ENCODE measurements around the gene CARS2. TPM values are rescaled to one million over a fixed set of nuclear protein-coding genes. Genes with fewer than 3 reads are reported as not detected.

Gene CARS2
- total RNA-seq, 2 experiments from 2014 or later = 58.9 to 69.5 TPM

- Mint-ChIP-seq H3K9me3 (no peaks in the 10 kb centered on the region), H3K4me3 (no peak overlapping the region), H3K4me1 (peaks cover 6% of the 10 kb centered on the region), H3K27me3 (no peaks in the 10 kb centered on the region), H3K27ac (no peak overlapping the region), H3K36me3 (ENCODE audit: low read depth) (peaks cover 19% of the 10 kb centered on the region)
- no peak for DNase-seq
- CTCF ChIA-PET = no interaction called here
- POLR2A ChIA-PET = no interaction called here
Observed at GRCh38 chr13:110643768-110644421, 62.0 kb downstream of the CARS2 start.

- no peak for DNase-seq
- H3K4me1 Mint-ChIP-seq = peaks cover 6% of the 10 kb centered on the region
- peaks cover 21% of the 10 kb centered on the region for H3K36me3 Mint-ChIP-seq (ENCODE audit: low read depth)
- H3K27ac Mint-ChIP-seq = no peak overlapping the region
- no peaks in the 10 kb centered on the region for H3K9me3 Mint-ChIP-seq
- H3K27me3 Mint-ChIP-seq = no peaks in the 10 kb centered on the region
- CTCF ChIA-PET = no interaction called here
- H3K4me3 Mint-ChIP-seq = no peak overlapping the region
- POLR2A ChIA-PET = no interaction called here
Observed at GRCh38 chr13:110643324-110643723, 62.6 kb downstream of the CARS2 start.

GRCh38 chr13:110642291-110642981 is 63.5 kb downstream of the CARS2 start:
- no peak for DNase-seq
- CTCF ChIA-PET = no interaction called here
- H3K27ac Mint-ChIP-seq = no peak overlapping the region
- no peaks in the 10 kb centered on the region for H3K9me3 Mint-ChIP-seq
- peaks cover 22% of the 10 kb centered on the region for H3K36me3 Mint-ChIP-seq (ENCODE audit: low read depth)
- peaks cover 6% of the 10 kb centered on the region for H3K4me1 Mint-ChIP-seq
- POLR2A ChIA-PET = no interaction called here
- no peaks in the 10 kb centered on the region for H3K27me3 Mint-ChIP-seq
- no peak overlapping the region for H3K4me3 Mint-ChIP-seq

GRCh38 chr13:110641055-110642015 is 64.6 kb downstream of the CARS2 start:
- Mint-ChIP-seq H3K27ac (no peak overlapping the region), H3K36me3 (ENCODE audit: low read depth) (peaks cover 29% of the 10 kb centered on the region)

DNA sequence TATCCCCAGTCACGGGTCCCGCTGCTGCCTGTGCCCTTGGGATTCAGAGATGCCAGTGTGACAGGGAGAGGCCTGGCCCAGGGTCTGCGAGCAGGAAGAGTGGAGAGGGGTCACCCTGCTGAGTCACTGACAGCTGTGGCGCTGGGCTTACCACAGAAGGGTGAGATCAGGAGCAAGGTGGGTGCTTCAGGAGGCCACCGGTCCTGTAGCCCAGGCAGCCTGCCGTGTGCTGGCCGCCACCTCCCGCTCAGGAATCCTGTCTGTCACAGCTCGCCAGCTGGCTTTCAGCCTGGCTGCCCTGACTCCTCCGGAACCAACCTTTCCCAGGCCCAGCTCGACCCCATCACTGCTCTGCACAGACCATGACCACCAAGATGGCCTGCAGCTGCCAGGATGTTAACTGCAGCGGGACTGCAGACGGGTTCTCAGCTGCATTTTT is 65.3 kb downstream of the CARS2 start:
- Mint-ChIP-seq H3K36me3 (ENCODE audit: low read depth) (peaks cover 31% of the 10 kb centered on the region), H3K27me3 (no peaks in the 10 kb centered on the region), H3K4me1 (peaks cover 6% of the 10 kb centered on the region), H3K27ac (peak overlapping the region; percentile 25), H3K4me3 (no peak overlapping the region), H3K9me3 (no peaks in the 10 kb centered on the region)
- no peak for DNase-seq
- CTCF ChIA-PET = no interaction called here
- POLR2A ChIA-PET = no interaction called here

More at GRCh38 chr13:110641055-110642015, 64.6 kb downstream of the CARS2 start:
- ChIA-PET CTCF (no interaction called here), POLR2A (no interaction called here)
- H3K9me3 Mint-ChIP-seq = no peaks in the 10 kb centered on the region
- H3K4me1 Mint-ChIP-seq = peaks cover 6% of the 10 kb centered on the region
- H3K4me3 Mint-ChIP-seq = no peak overlapping the region
- no peak for DNase-seq
- H3K27me3 Mint-ChIP-seq = no peaks in the 10 kb centered on the region

- ChIA-PET CTCF (no interaction called here), POLR2A (no interaction called here)
- DNase-seq = no peak
- H3K27me3 Mint-ChIP-seq = no peaks in the 10 kb centered on the region
- no peaks in the 10 kb centered on the region for H3K9me3 Mint-ChIP-seq
- H3K4me1 Mint-ChIP-seq = peaks cover 6% of the 10 kb centered on the region
- H3K36me3 Mint-ChIP-seq (ENCODE audit: low read depth) = peaks cover 34% of the 10 kb centered on the region
- no peak overlapping the region for H3K27ac Mint-ChIP-seq
- H3K4me3 Mint-ChIP-seq = no peak overlapping the region
Observed at GRCh38 chr13:110639935-110640334, 66.0 kb downstream of the CARS2 start.

- Mint-ChIP-seq H3K9me3 (no peaks in the 10 kb centered on the region), H3K36me3 (ENCODE audit: low read depth) (peaks cover 39% of the 10 kb centered on the region), H3K27ac (no peak overlapping the region), H3K27me3 (no peaks in the 10 kb centered on the region), H3K4me3 (no peak overlapping the region), H3K4me1 (no peaks in the 10 kb centered on the region)
- CTCF ChIA-PET = no interaction called here
- DNase-seq = no peak
- POLR2A ChIA-PET = no interaction called here
Observed at GRCh38 chr13:110638814-110639806, 66.8 kb downstream of the CARS2 start.

DNA sequence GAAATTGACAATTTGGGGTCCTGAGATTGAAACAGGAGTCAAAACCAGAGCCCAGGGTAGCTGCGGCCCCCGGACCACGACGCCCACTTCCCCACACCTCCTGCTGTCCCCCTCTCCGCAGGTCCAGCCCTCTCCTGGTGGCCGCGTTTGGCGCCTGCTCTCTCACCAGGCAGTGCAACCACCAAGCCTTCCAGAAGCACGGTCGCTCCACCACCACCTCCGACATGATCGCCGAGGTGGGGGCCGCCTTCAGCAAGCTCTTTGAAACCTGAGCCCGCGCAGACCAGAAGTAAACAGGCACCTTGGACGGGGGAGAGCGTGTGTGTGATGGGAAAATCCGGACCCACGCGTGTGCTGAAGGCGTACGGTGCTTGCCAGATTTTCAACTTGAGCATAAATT is 67.7 kb downstream of the CARS2 start:
- ChIA-PET CTCF (no interaction called here), POLR2A (no interaction called here)
- Mint-ChIP-seq H3K27me3 (no peaks in the 10 kb centered on the region), H3K9me3 (no peaks in the 10 kb centered on the region), H3K27ac (no peak overlapping the region), H3K4me1 (no peaks in the 10 kb centered on the region), H3K36me3 (ENCODE audit: low read depth) (peaks cover 35% of the 10 kb centered on the region), H3K4me3 (no peak overlapping the region)
- DNase-seq = no peak

GRCh38 chr13:110637747-110638146 is 68.2 kb downstream of the CARS2 start:
- CTCF ChIA-PET = interaction anchor here (1.1 kb wide), 1 partner anchor 8 kb away, joined by 4 read pairs; no protein-coding TSS in a partner anchor
- Mint-ChIP-seq H3K4me3 (no peak overlapping the region), H3K9me3 (no peaks in the 10 kb centered on the region), H3K27ac (no peak overlapping the region), H3K27me3 (no peaks in the 10 kb centered on the region), H3K36me3 (ENCODE audit: low read depth) (peaks cover 34% of the 10 kb centered on the region), H3K4me1 (no peaks in the 10 kb centered on the region)
- DNase-seq = no peak
- POLR2A ChIA-PET = no interaction called here

DNA sequence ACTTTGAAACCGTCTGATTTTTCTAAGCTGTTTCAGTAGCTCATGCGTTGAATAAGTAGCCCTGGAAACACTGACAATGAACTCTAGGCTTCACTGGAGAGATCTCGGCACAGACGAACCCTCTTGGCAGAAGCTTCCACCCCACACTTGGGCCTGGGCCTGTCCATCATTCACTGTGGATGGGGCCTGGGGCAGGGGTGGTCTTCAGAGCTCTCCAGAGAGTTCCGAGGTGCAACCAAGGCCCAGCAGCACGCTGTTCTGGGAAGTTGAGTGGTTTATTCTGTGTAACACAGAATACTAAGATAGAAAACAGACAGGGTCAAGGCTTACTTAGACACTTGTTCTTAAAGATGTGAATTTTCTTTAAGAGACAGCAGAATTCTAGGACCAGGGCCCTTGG is 68.6 kb downstream of the CARS2 start:
- Mint-ChIP-seq H3K9me3 (no peaks in the 10 kb centered on the region), H3K27ac (no peak overlapping the region), H3K4me1 (no peaks in the 10 kb centered on the region), H3K4me3 (no peak overlapping the region), H3K27me3 (no peaks in the 10 kb centered on the region), H3K36me3 (ENCODE audit: low read depth) (peaks cover 36% of the 10 kb centered on the region)
- DNase-seq = no peak
- CTCF ChIA-PET = interaction anchor here (1.1 kb wide), 1 partner anchor 8 kb away, joined by 4 read pairs; no protein-coding TSS in a partner anchor
- POLR2A ChIA-PET = no interaction called here

- Mint-ChIP-seq H3K27ac (no peak overlapping the region), H3K4me1 (no peaks in the 10 kb centered on the region), H3K27me3 (no peaks in the 10 kb centered on the region), H3K4me3 (no peak overlapping the region), H3K36me3 (ENCODE audit: low read depth) (peaks cover 40% of the 10 kb centered on the region), H3K9me3 (no peaks in the 10 kb centered on the region)
- DNase-seq = no peak
- CTCF ChIA-PET = interaction anchor here (1.1 to 1.3 kb wide), 2 partner anchors 9 to 414 kb away, joined by 3 to 4 read pairs; no protein-coding TSS in a partner anchor
- POLR2A ChIA-PET = no interaction called here
Observed at GRCh38 chr13:110636701-110637201, 69.2 kb downstream of the CARS2 start.

DNA sequence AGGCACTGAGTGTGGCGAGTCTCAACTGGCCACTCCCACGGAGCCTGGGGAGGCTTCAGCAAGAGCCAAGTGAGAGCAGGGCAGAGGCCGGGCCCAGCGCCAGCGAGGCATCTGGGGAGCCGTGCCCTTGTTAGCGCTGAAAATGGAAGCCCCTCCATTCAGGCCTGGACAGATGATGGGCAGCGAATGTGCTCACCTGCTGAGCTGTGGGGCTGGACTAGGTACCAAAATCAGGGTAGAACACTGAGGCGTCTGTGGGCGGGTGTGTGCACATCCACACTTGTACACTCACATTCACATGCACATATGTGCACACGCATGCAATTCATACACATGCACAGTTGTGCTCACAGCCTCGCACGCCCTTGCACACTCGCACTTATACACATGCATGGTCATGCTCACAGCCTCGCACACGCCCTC is 69.9 kb downstream of the CARS2 start:
- no peaks in the 10 kb centered on the region for H3K27me3 Mint-ChIP-seq
- peaks cover 2% of the 10 kb centered on the region for H3K4me1 Mint-ChIP-seq
- H3K36me3 Mint-ChIP-seq (ENCODE audit: low read depth) = peaks cover 40% of the 10 kb centered on the region
- no peaks in the 10 kb centered on the region for H3K9me3 Mint-ChIP-seq
- H3K4me3 Mint-ChIP-seq = no peak overlapping the region
- CTCF ChIA-PET = interaction anchor here (1.3 kb wide), 1 partner anchor 414 kb away, joined by 3 read pairs; no protein-coding TSS in a partner anchor
- no peak overlapping the region for H3K27ac Mint-ChIP-seq
- POLR2A ChIA-PET = no interaction called here
- no peak for DNase-seq

Measured in activated CD4-positive, alpha-beta T cell treated with anti-CD3 and anti-CD28 coated beads, Interleukin-2, amount 10 ng/mL, durations not matched to agents 7 days and 5 days (primary cell).